ENCODE results near the gene CC2D1A. TPM values are rescaled to one million over a fixed set of nuclear protein-coding genes. Genes with fewer than 3 reads are reported as not detected.

The CC2D1A gene
- total RNA-seq, 1 donor from 2014 or later, result 69.4 TPM

- no peaks in the 10 kb centered on the region for H3K36me3 Mint-ChIP-seq (ENCODE audit: insufficient read depth)
- TF ChIP-seq, protein P1, sequence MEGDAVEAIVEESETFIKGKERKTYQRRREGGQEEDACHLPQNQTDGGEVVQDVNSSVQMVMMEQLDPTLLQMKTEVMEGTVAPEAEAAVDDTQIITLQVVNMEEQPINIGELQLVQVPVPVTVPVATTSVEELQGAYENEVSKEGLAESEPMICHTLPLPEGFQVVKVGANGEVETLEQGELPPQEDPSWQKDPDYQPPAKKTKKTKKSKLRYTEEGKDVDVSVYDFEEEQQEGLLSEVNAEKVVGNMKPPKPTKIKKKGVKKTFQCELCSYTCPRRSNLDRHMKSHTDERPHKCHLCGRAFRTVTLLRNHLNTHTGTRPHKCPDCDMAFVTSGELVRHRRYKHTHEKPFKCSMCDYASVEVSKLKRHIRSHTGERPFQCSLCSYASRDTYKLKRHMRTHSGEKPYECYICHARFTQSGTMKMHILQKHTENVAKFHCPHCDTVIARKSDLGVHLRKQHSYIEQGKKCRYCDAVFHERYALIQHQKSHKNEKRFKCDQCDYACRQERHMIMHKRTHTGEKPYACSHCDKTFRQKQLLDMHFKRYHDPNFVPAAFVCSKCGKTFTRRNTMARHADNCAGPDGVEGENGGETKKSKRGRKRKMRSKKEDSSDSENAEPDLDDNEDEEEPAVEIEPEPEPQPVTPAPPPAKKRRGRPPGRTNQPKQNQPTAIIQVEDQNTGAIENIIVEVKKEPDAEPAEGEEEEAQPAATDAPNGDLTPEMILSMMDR (IDR thresholded peaks at IDR 0.05; ENCODE audit: unreplicated experiment), result no peak
- DNase-seq (ENCODE audit: low spot score, unreplicated experiment), result no peak
- H3K9me3 Mint-ChIP-seq (ENCODE audit: low read depth), result no peaks in the 10 kb centered on the region
- H3K4me3 Mint-ChIP-seq (ENCODE audit: low read depth), result no peak overlapping the region
- no peak overlapping the region for H3K27ac Mint-ChIP-seq
- no peaks in the 10 kb centered on the region for H3K4me1 Mint-ChIP-seq (ENCODE audit: low read depth)
- no peaks in the 10 kb centered on the region for H3K27me3 Mint-ChIP-seq
Observed at GRCh38 chr19:13899393-13899792, 6.6 kb upstream of the CC2D1A start.

DNA sequence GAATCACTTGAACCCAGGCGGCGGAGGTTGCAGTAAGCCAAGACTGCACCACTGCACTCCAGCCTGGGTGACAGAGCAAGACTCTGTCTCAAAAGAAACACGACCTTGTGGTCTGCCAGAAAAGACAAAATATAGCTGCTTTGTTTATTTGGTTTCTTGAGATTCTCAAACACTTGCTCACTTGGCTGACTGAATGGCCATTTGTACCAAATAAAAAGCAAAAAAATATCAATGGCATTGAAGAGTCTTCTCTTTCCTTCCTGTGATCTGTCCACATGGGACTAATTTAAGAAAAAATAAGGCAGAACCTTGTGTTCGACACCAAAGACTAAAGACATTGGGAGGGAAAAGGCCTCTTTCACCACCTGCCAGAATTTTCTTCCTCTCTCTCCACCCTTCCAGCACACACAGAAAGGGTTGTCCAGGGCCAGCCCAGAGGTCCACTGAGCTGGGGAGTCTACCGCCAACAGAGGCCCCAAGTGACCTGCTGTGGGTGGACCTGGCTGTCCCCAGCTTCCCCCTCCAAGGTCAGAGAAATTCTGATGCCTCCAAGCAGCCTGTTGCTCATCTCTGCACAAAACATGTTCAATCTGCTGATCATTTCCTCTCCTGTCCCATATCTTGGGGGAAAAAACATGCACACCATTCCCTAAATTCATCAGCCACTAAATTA, 6.0 kb upstream of the CC2D1A start:
- Mint-ChIP-seq H3K4me1 (ENCODE audit: low read depth) (no peaks in the 10 kb centered on the region), H3K27me3 (peaks cover 3% of the 10 kb centered on the region), H3K36me3 (ENCODE audit: insufficient read depth) (no peaks in the 10 kb centered on the region), H3K27ac (no peak overlapping the region), H3K4me3 (ENCODE audit: low read depth) (no peak overlapping the region), H3K9me3 (ENCODE audit: low read depth) (no peaks in the 10 kb centered on the region)
- TF ChIP-seq, protein P1 (IDR thresholded peaks at IDR 0.05; ENCODE audit: unreplicated experiment), result no peak
- DNase-seq (ENCODE audit: low spot score, unreplicated experiment), result no peak

DNA sequence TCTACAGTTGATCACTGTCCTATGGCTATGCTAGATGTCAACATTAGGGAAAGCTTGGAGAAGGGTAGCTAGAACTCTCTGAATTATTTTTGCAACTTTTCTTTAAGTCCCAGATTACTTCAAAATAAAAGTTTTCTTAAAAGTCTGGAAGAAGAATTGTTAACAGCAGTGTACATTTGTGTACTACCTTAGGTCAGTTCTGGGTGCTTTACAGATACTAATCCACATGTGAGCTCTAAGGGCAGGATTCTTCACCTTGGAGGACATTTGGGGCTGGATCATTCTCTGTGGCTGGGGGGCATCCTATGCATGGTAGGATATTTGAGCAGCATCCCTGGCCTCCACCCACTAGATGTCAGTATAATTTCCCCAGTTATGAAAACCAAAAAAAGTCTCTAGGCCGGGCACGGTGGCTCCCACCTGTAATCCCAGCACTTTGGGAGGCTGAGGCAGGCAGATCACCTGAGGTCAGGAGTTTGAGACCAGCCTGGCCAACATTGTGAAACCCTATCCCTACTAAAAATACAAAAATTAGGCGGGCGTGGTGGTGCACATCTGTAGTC, 2.9 kb upstream of the CC2D1A start:
- no peak for DNase-seq (ENCODE audit: low spot score, unreplicated experiment)
- peaks cover 3% of the 10 kb centered on the region for H3K27me3 Mint-ChIP-seq
- TF ChIP-seq, protein P1 (IDR thresholded peaks at IDR 0.05; ENCODE audit: unreplicated experiment), result no peak
- H3K4me3 Mint-ChIP-seq (ENCODE audit: low read depth), result no peak overlapping the region
- no peak overlapping the region for H3K27ac Mint-ChIP-seq
- H3K36me3 Mint-ChIP-seq (ENCODE audit: insufficient read depth), result no peaks in the 10 kb centered on the region
- no peaks in the 10 kb centered on the region for H3K9me3 Mint-ChIP-seq (ENCODE audit: low read depth)
- peaks cover 5% of the 10 kb centered on the region for H3K4me1 Mint-ChIP-seq (ENCODE audit: low read depth)

DNA sequence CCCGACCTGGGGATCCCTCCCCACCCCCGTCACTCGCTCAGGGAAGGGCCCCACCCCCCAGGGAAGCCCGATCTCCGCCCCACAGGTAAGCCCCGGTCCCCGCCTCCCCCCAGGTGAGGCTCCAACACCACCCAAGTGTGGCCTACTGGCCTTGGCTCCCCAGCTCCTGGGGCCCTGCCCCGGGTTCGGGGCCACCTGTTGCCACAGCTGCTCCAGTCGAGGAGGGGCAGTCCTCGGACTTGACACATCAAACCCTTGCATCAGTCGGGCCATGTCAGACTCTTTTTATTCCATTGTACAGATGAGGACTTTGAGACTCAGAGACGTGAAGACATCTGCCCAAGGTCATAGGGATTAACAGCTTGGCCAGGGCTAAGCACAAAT, 512 bp downstream of the CC2D1A start:
- H3K27ac Mint-ChIP-seq, result peak overlapping the region; percentile 31
- no peak for DNase-seq (ENCODE audit: low spot score, unreplicated experiment)

GRCh38 chr19:13906910-13907309, 909 bp downstream of the CC2D1A start:
- TF ChIP-seq, protein P1 (IDR thresholded peaks at IDR 0.05; ENCODE audit: unreplicated experiment), result no peak
- Mint-ChIP-seq H3K4me3 (ENCODE audit: low read depth) (peak overlapping the region; percentile 84), H3K4me1 (ENCODE audit: low read depth) (peaks cover 5% of the 10 kb centered on the region), H3K27ac (peak overlapping the region; percentile 31), H3K27me3 (peaks cover 3% of the 10 kb centered on the region), H3K9me3 (ENCODE audit: low read depth) (no peaks in the 10 kb centered on the region), H3K36me3 (ENCODE audit: insufficient read depth) (peaks cover 8% of the 10 kb centered on the region)
- no peak for DNase-seq (ENCODE audit: low spot score, unreplicated experiment)

More for the DNA sequence above, 512 bp downstream of the CC2D1A start:
- Mint-ChIP-seq H3K4me3 (ENCODE audit: low read depth) (peak overlapping the region; percentile 84), H3K4me1 (ENCODE audit: low read depth) (peaks cover 5% of the 10 kb centered on the region), H3K36me3 (ENCODE audit: insufficient read depth) (peaks cover 8% of the 10 kb centered on the region), H3K9me3 (ENCODE audit: low read depth) (no peaks in the 10 kb centered on the region), H3K27me3 (peaks cover 3% of the 10 kb centered on the region)
- TF ChIP-seq, protein P1 (IDR thresholded peaks at IDR 0.05; ENCODE audit: unreplicated experiment), result no peak
